Esophagus squamous epithelium (tissue), 5 donors: Measurements from ENCODE around the gene PGC. TPM values are rescaled to one million over a fixed set of nuclear protein-coding genes. Genes with fewer than 3 reads are reported as not detected.

Experiments used
- DNase-seq: peaks from one replicate; lab custom pipeline; 2025; lab: John Stamatoyannopoulos, UW
- H3K27ac ChIP-seq, 4 donors: fragments of 200-600 bp; sonication (generic); one replicate each; pipeline ENCODE4 v1.5.1; 2016 to 2019; ENCODE audit warnings: mild to moderate bottlenecking in 1 of 4
- H3K27me3 ChIP-seq, 4 donors: fragments of 200-600 bp; sonication (generic); 1 replicate in 3 of 4; 2 replicates in 1 of 4; pipeline versions ENCODE4 v1.5.1 to v1.6.0; 2017 to 2021; ENCODE audit warnings: antibody characterized with exemption in 1 of 4
- H3K36me3 ChIP-seq, 3 donors: fragments of 200-600 bp; sonication (generic); one replicate each; pipeline ENCODE4 v1.5.1; 2016 to 2019
- H3K4me1 ChIP-seq, 3 donors: fragments of 200-600 bp; sonication (generic); one replicate each; pipeline ENCODE4 v1.5.1; 2017 to 2019
- H3K4me3 ChIP-seq, 4 donors: fragments of 200-600 bp; sonication (generic); 1 replicate in 3 of 4; 2 replicates in 1 of 4; pipeline ENCODE4 v1.5.1; 2016 to 2019; ENCODE audit warnings: mild to moderate bottlenecking in 2 of 4, moderate library complexity in 1 of 4
- H3K9me3 ChIP-seq, 3 donors: fragments of 200-600 bp; sonication (generic); one replicate each; pipeline ENCODE4 v1.5.1; 2016 to 2019
- CTCF ChIP-seq, 6 experiments: fragments of 450-650 bp in 4 of 6; fragments of 200-600 bp in 2 of 6; sonication (generic) in 2 of 6; IDR thresholded peaks; one replicate each; pipeline ENCODE4 v1.5.1; 2016 to 2019; ENCODE audit warnings: antibody characterized with exemption in 6 of 6, mild to moderate bottlenecking in 4 of 6, moderate library complexity in 4 of 6
- POLR2A ChIP-seq, 4 donors: fragments of 450-650 bp; IDR thresholded peaks; one replicate each; pipeline ENCODE4 v1.6.1; 2017; ENCODE audit warnings: antibody characterized with exemption in 4 of 4, mild to moderate bottlenecking in 4 of 4, moderate library complexity in 3 of 4
- WGBS, 2 donors: methylation state at CpG; one replicate each; pipeline ENCODE4 v1.1.5; 2018; 5-methylcytosine and 5-hydroxymethylcytosine counted together
- intact Hi-C: fragments of 100-400 bp; cut with DNase I; formaldehyde crosslinking; loops from one replicate; pipeline ENCODE4 v1.15.0; 2022
- total RNA-seq, 4 donors: library from RNA; depleted of rRNA; stranded (reverse); fragments of >200 nt; gene quantifications; one replicate each; pipeline ENCODE4 v1.1.0, GENCODE V29; 2016
- donor health status: DM: yes; HTN: yes; CAD: no.

PGC gene
- total RNA-seq, 4 donors from 2014 or later = 0.95 TPM; not detected in 3

- Histone ChIP-seq H3K36me3 (no peaks in the 10 kb centered on the region), H3K4me1 (peaks cover 0 to 21% (median 12%) of the 10 kb centered on the region in 3 donors), H3K27me3 (no peaks in the 10 kb centered on the region), H3K9me3 (no peaks in the 10 kb centered on the region), H3K4me3 (no peak overlapping the region), H3K27ac (no peak overlapping the region)
- intact Hi-C loops = no loop called here
- no peak for TF ChIP-seq POLR2A (IDR thresholded peaks at IDR 0.05)
- WGBS, 2 donors = 18 to 30% methylated on average over 2 of the region's 2 CpGs
- no peak for DNase-seq
Measured at GRCh38 chr6:41763470-41763869, 16.3 kb upstream of the PGC start.

GRCh38 chr6:41759905-41760579 lies 12.8 kb upstream of the PGC start:
- H3K4me1 ChIP-seq = no peaks in the 10 kb centered on the region
- no peak overlapping the region for H3K4me3 ChIP-seq
- DNase-seq = no peak
- no peaks in the 10 kb centered on the region for H3K36me3 ChIP-seq
- no peak for TF ChIP-seq POLR2A (IDR thresholded peaks at IDR 0.05)
- TF ChIP-seq CTCF (IDR thresholded peaks at IDR 0.05) = no peak
- no peaks in the 10 kb centered on the region for H3K27me3 ChIP-seq
- H3K27ac ChIP-seq = no peak overlapping the region
- 80% methylated on average over 1 of the region's 2 CpGs; no CpG with 5 or more reads in 1 of the 2 donors for WGBS, 2 donors
- intact Hi-C loops = no loop called here
- H3K9me3 ChIP-seq = no peaks in the 10 kb centered on the region

- no peak for DNase-seq
- Histone ChIP-seq H3K9me3 (no peaks in the 10 kb centered on the region), H3K27ac (no peak overlapping the region), H3K27me3 (no peaks in the 10 kb centered on the region), H3K4me1 (no peaks in the 10 kb centered on the region), H3K36me3 (no peaks in the 10 kb centered on the region), H3K4me3 (no peak overlapping the region)
- TF ChIP-seq CTCF (IDR thresholded peaks at IDR 0.05) (no peak), POLR2A (IDR thresholded peaks at IDR 0.05) (no peak)
- intact Hi-C loops = no loop called here
- WGBS, 2 donors = 80 to 83% methylated on average over 7 to 11 of the region's 13 CpGs
Measured at GRCh38 chr6:41759106-41759904, 12.1 kb upstream of the PGC start.

GRCh38 chr6:41758641-41759035 lies 11.4 kb upstream of the PGC start:
- no peak for DNase-seq
- no peaks in the 10 kb centered on the region for H3K9me3 ChIP-seq
- TF ChIP-seq POLR2A (IDR thresholded peaks at IDR 0.05) (no peak), CTCF (IDR thresholded peaks at IDR 0.05) (no peak)
- no peaks in the 10 kb centered on the region for H3K4me1 ChIP-seq
- no peak overlapping the region for H3K4me3 ChIP-seq
- no peaks in the 10 kb centered on the region for H3K27me3 ChIP-seq
- intact Hi-C loops = no loop called here
- H3K27ac ChIP-seq = no peak overlapping the region
- WGBS, 2 donors = 88 to 94% methylated on average over 3 to 6 of the region's 6 CpGs
- no peaks in the 10 kb centered on the region for H3K36me3 ChIP-seq

- intact Hi-C loops = no loop called here
- no peak for DNase-seq
- H3K27me3 ChIP-seq = no peaks in the 10 kb centered on the region
- H3K4me3 ChIP-seq = no peak overlapping the region
- H3K4me1 ChIP-seq = no peaks in the 10 kb centered on the region
- H3K27ac ChIP-seq = no peak overlapping the region
- H3K36me3 ChIP-seq = no peaks in the 10 kb centered on the region
- H3K9me3 ChIP-seq = no peaks in the 10 kb centered on the region
- 71 to 73% methylated on average over 6 of the region's 8 CpGs for WGBS, 2 donors
- TF ChIP-seq POLR2A (IDR thresholded peaks at IDR 0.05) (no peak), CTCF (IDR thresholded peaks at IDR 0.05) (no peak)
Measured at GRCh38 chr6:41757931-41758640, 10.9 kb upstream of the PGC start.
